Fibroblast of lung (primary cell): Measurements from ENCODE around the gene PCED1A. TPM values are rescaled to one million over a fixed set of nuclear protein-coding genes. Genes with fewer than 3 reads are reported as not detected.

Experiments used
- DNase-seq, 2 donors: peaks; one replicate each; pipeline versions ENCODE4 v3.0.0 to v3.0.0-alpha.2; 2010; ENCODE audit warnings: low read depth in 2 of 2
- H2AFZ ChIP-seq: 2 replicates; pipeline ENCODE4 v1.5.1; 2012; ENCODE audit warnings: low read length, control low read depth, inconsistent platforms
- H3K27ac ChIP-seq: 2 replicates; pipeline ENCODE4 v1.5.1; 2011; ENCODE audit warnings: low read length, control low read depth; ENCODE audit not compliant: insufficient read depth
- H3K27me3 ChIP-seq: 2 replicates; pipeline ENCODE4 v1.5.1; 2011; ENCODE audit warnings: mild to moderate bottlenecking, low read length; ENCODE audit not compliant: control insufficient read depth, insufficient read depth
- H3K36me3 ChIP-seq: 2 replicates; pipeline ENCODE4 v1.5.1; 2011; ENCODE audit warnings: low read length; ENCODE audit not compliant: control insufficient read depth, insufficient read depth
- H3K4me1 ChIP-seq: 2 replicates; pipeline ENCODE4 v1.5.1; 2011; ENCODE audit warnings: low read length; ENCODE audit not compliant: control insufficient read depth, insufficient read depth; ENCODE audit errors: extremely low read depth
- H3K4me2 ChIP-seq: 2 replicates; pipeline ENCODE4 v1.5.1; 2011; ENCODE audit warnings: low read length, control low read depth; ENCODE audit not compliant: insufficient read depth; ENCODE audit errors: extremely low read depth
- H3K4me3 ChIP-seq, 4 experiments: fragments of 200-600 bp in 1 of 4; sonication (generic) in 1 of 4; replicated peaks in 1 of 4; 2 replicates each; pipeline ENCODE4 v1.5.1; 2011 to 2016; ENCODE audit warnings: low read length in 4 of 4, low read depth in 3 of 4, mild to moderate bottlenecking in 3 of 4, control low read depth in 2 of 4, inconsistent platforms in 1 of 4, mixed read lengths in 1 of 4; ENCODE audit not compliant: insufficient read depth in 1 of 4; ENCODE audit errors: control extremely low read depth in 1 of 4
- H3K79me2 ChIP-seq: 2 replicates; pipeline ENCODE4 v1.5.1; 2012; ENCODE audit warnings: mild to moderate bottlenecking, low read length, inconsistent platforms; ENCODE audit not compliant: control insufficient read depth, insufficient read depth
- H3K9ac ChIP-seq: 2 replicates; pipeline ENCODE4 v1.5.1; 2011; ENCODE audit warnings: mild to moderate bottlenecking, low read length, control low read depth; ENCODE audit not compliant: insufficient read depth
- H3K9me3 ChIP-seq: 2 replicates; pipeline ENCODE4 v1.5.1; 2012; ENCODE audit warnings: low read depth, low read length; ENCODE audit not compliant: control insufficient read depth, insufficient read depth
- H4K20me1 ChIP-seq: 2 replicates; pipeline ENCODE4 v1.5.1; 2011; ENCODE audit warnings: low read length; ENCODE audit not compliant: control insufficient read depth, insufficient read depth; ENCODE audit errors: extremely low read depth
- CTCF ChIP-seq, 2 donors: IDR thresholded peaks in 1 of 2; conservative IDR thresholded peaks in 1 of 2; 1 replicate in 1 of 2; 2 replicates in 1 of 2; pipeline ENCODE4 v1.5.1; 2011 to 2012; ENCODE audit warnings: low read length in 2 of 2, control low read depth in 1 of 2, inconsistent platforms in 1 of 2, low read depth in 1 of 2, mild to moderate bottlenecking in 1 of 2
- EZH2 ChIP-seq: IDR thresholded peaks from 2 replicates; pipeline ENCODE4 v1.5.1; 2012; ENCODE audit warnings: low read length, control low read depth, mild to moderate bottlenecking; ENCODE audit errors: missing control alignments
- polyA plus RNA-seq, 2 donors: library from polyadenylated mRNA; depleted of rRNA in 1 of 2; stranded (reverse) in 1 of 2; unstranded in 1 of 2; fragments of >200 nt; gene quantifications; 2 replicates each; pipeline ENCODE4 v1.2.1, GENCODE V29; 2011 to 2012; ENCODE audit warnings: missing spikeins in 1 of 2
- total RNA-seq: library from RNA; depleted of rRNA; stranded (reverse); fragments of >200 nt; gene quantifications from 2 replicates; pipeline ENCODE4 v1.2.1, GENCODE V29; 2014

PCED1A gene
- total and polyA plus RNA-seq, 2 donors (not counting 1 experiment from before 2014, with no cell fraction given) = 16.4 to 26.4 TPM

DNA sequence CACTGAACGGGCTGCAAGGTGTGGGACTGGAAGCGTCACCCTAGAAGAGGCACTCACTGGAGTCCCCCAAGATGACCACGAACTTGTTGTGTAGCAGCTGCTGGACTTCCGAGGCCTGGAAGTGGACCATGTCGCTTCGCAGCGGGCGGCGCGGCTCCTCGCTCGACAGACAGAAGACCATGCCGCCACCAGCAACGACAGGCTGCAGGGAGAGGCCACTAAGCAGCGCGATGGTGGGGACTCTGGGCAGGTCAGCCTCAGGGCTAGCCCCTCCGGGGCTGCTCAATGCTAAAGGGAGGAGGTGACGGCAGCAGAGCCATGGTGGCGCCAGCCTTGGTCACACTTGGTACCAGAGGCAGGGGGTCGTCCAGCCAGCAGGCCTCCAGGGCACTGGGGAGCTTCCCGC lies 720 bp downstream of the PCED1A start:
- H3K27ac ChIP-seq = peak overlapping the region; percentile 96

GRCh38 chr20:2838847-2839671 lies 1.4 kb downstream of the PCED1A start:
- Histone ChIP-seq H3K4me2 (no peak overlapping the region), H3K9ac (no peak overlapping the region), H3K9me3 (no peaks in the 10 kb centered on the region), H3K79me2 (peaks cover 11% of the 10 kb centered on the region), H2AFZ (no peak overlapping the region), H3K4me3 (peak overlapping the region in 1 of 4 experiments; percentile 26), H4K20me1 (no peaks in the 10 kb centered on the region), H3K36me3 (peaks cover 10% of the 10 kb centered on the region), H3K4me1 (no peaks in the 10 kb centered on the region), H3K27me3 (no peaks in the 10 kb centered on the region), H3K27ac (no peak overlapping the region)
- no peak for DNase-seq
- TF ChIP-seq EZH2 (no peak), CTCF (conservative IDR thresholded peaks at IDR 0.05 in 1 of 2, IDR thresholded peaks at IDR 0.05 in 1 of 2; ENCODE audit: low read depth in 1 of 2, low read length in 2 of 2) (no peak)

More for the DNA sequence above, 720 bp downstream of the PCED1A start:
- TF ChIP-seq EZH2 (no peak), CTCF (conservative IDR thresholded peaks at IDR 0.05 in 1 of 2, IDR thresholded peaks at IDR 0.05 in 1 of 2; ENCODE audit: low read depth in 1 of 2, low read length in 2 of 2) (no peak)
- H3K4me2 ChIP-seq = peak overlapping the region; percentile 73
- peaks cover 10% of the 10 kb centered on the region for H3K36me3 ChIP-seq
- H4K20me1 ChIP-seq = no peaks in the 10 kb centered on the region
- H3K9me3 ChIP-seq = no peaks in the 10 kb centered on the region
- H3K9ac ChIP-seq = no peak overlapping the region
- no peak for DNase-seq
- peaks cover 11% of the 10 kb centered on the region for H3K79me2 ChIP-seq
- peak overlapping the region; percentile 94 for H2AFZ ChIP-seq
- H3K4me3 ChIP-seq = peak overlapping the region in 3 of 4 experiments; percentile 26 to 89 (median 73)
- H3K4me1 ChIP-seq = no peaks in the 10 kb centered on the region
- H3K27me3 ChIP-seq = no peaks in the 10 kb centered on the region

GRCh38 chr20:2838170-2838797 lies 2.2 kb downstream of the PCED1A start:
- no peaks in the 10 kb centered on the region for H4K20me1 ChIP-seq
- no peaks in the 10 kb centered on the region for H3K27me3 ChIP-seq
- peaks cover 11% of the 10 kb centered on the region for H3K79me2 ChIP-seq
- TF ChIP-seq EZH2 = no peak
- no peak for TF ChIP-seq CTCF (conservative IDR thresholded peaks at IDR 0.05 in 1 of 2, IDR thresholded peaks at IDR 0.05 in 1 of 2; ENCODE audit: low read depth in 1 of 2, low read length in 2 of 2)
- H3K36me3 ChIP-seq = peaks cover 10% of the 10 kb centered on the region
- no peak overlapping the region for H2AFZ ChIP-seq
- no peaks in the 10 kb centered on the region for H3K4me1 ChIP-seq
- H3K4me2 ChIP-seq = no peak overlapping the region
- DNase-seq = no peak
- no peaks in the 10 kb centered on the region for H3K9me3 ChIP-seq
- no peak overlapping the region for H3K4me3 ChIP-seq
- no peak overlapping the region for H3K27ac ChIP-seq
- H3K9ac ChIP-seq = no peak overlapping the region
